WTC11 (cell line): ENCODE measurements around the gene PPM1K. TPM values are rescaled to one million over a fixed set of nuclear protein-coding genes. Genes with fewer than 3 reads are reported as not detected.

Experiments used
- ATAC-seq: fragments of 200-7000 bp; cut with Tn5 transposase; 2 replicates; pipeline ENCODE4 v1.10.0; 2021; ENCODE audit warnings: mild to moderate bottlenecking, moderate library complexity
- CTCF ChIA-PET: fragments of 300-600 bp; sonication (Branson Sonifier 250); formaldehyde crosslinking; loops from one replicate; lab custom pipeline; 2021; ENCODE audit warnings: antibody characterized with exemption; lab: Charles Lee
- POLR2A ChIA-PET: fragments of 350-600 bp; sonication (Branson Sonifier 250); formaldehyde crosslinking; loops from one replicate; lab custom pipeline; 2021; ENCODE audit warnings: antibody characterized with exemption; lab: Charles Lee
- DNase-seq: peaks from one replicate; pipeline ENCODE4 v3.0.0; 2021; ENCODE audit warnings: low spot score
- H3K27ac Mint-ChIP-seq: 2 replicates; pipeline ENCODE4 v1.8.0; 2021; ENCODE audit warnings: mixed read lengths
- H3K27me3 Mint-ChIP-seq: 2 replicates; pipeline ENCODE4 v1.8.0; 2021; ENCODE audit warnings: low read depth, mild to moderate bottlenecking, moderate library complexity, mixed read lengths
- H3K36me3 Mint-ChIP-seq: 2 replicates; pipeline ENCODE4 v1.8.0; 2021; ENCODE audit warnings: mixed read lengths
- H3K4me1 Mint-ChIP-seq: 2 replicates; pipeline ENCODE4 v1.8.0; 2022; ENCODE audit warnings: mixed read lengths
- H3K4me3 Mint-ChIP-seq: 2 replicates; pipeline ENCODE4 v1.8.0; 2021; ENCODE audit warnings: mild to moderate bottlenecking, moderate library complexity, mixed read lengths
- H3K9me3 Mint-ChIP-seq: 2 replicates; pipeline ENCODE4 v1.8.0; 2021; ENCODE audit warnings: mixed read lengths
- ARID4B ChIP-seq: sonication (generic); formaldehyde crosslinking; IDR thresholded peaks from 2 replicates; pipeline ENCODE4 v1.8.0; 2023; ENCODE audit warnings: missing genetic modification reagents, mild to moderate bottlenecking, borderline replicate concordance
- CDX4 ChIP-seq: fragments of 250-450 bp; sonication (Bioruptor Pico); IDR thresholded peaks from 2 replicates; pipeline ENCODE4 v1.9.0; 2021; ENCODE audit warnings: moderate library complexity, mild to moderate bottlenecking, inconsistent platforms, borderline replicate concordance
- CREM ChIP-seq: sonication (generic); formaldehyde crosslinking; IDR thresholded peaks from 2 replicates; pipeline ENCODE4 v1.8.1; 2022; ENCODE audit warnings: mild to moderate bottlenecking, missing genetic modification reagents, moderate library complexity
- CTCF ChIP-seq: fragments of 200-600 bp; IDR thresholded peaks from 2 replicates; pipeline ENCODE4 v1.8.0; 2022; ENCODE audit warnings: antibody characterized with exemption
- ELF4 ChIP-seq: sonication (generic); formaldehyde crosslinking; IDR thresholded peaks from 2 replicates; pipeline ENCODE4 v1.8.1; 2022; ENCODE audit warnings: low read depth, mild to moderate bottlenecking, moderate library complexity, missing genetic modification reagents
- ESRRA ChIP-seq: sonication (generic); formaldehyde crosslinking; IDR thresholded peaks from 2 replicates; pipeline ENCODE4 v1.8.1; 2022; ENCODE audit warnings: mild to moderate bottlenecking, missing genetic modification reagents, borderline replicate concordance
- JAZF1 ChIP-seq: fragments of 250-450 bp; sonication (Bioruptor Pico); IDR thresholded peaks from 2 replicates; pipeline ENCODE4 v1.9.0; 2021; ENCODE audit warnings: moderate library complexity, mild to moderate bottlenecking, inconsistent platforms
- JUN ChIP-seq: sonication (generic); formaldehyde crosslinking; IDR thresholded peaks from 2 replicates; pipeline ENCODE4 v1.8.0; 2023; ENCODE audit warnings: mild to moderate bottlenecking, missing genetic modification reagents
- KAT7 ChIP-seq: sonication (generic); formaldehyde crosslinking; IDR thresholded peaks from 2 replicates; pipeline ENCODE4 v1.8.1; 2023; ENCODE audit warnings: missing genetic modification reagents, mild to moderate bottlenecking, borderline replicate concordance
- NFATC4 ChIP-seq: fragments of 250-450 bp; sonication (Bioruptor Pico); IDR thresholded peaks from 2 replicates; pipeline ENCODE4 v1.9.0; 2021; ENCODE audit warnings: mild to moderate bottlenecking
- NFYB ChIP-seq: sonication (generic); formaldehyde crosslinking; conservative IDR thresholded peaks from 2 replicates; pipeline ENCODE4 v1.8.0; 2022; ENCODE audit warnings: low read depth, missing genetic modification reagents
- RORB ChIP-seq: fragments of 250-450 bp; sonication (Bioruptor Pico); IDR thresholded peaks from 2 replicates; pipeline ENCODE4 v1.9.0; 2021; ENCODE audit warnings: mild to moderate bottlenecking
- SMAD4 ChIP-seq: sonication (generic); formaldehyde crosslinking; IDR thresholded peaks from 2 replicates; pipeline ENCODE4 v1.8.0; 2022; ENCODE audit warnings: mild to moderate bottlenecking, missing genetic modification reagents
- TCF7 ChIP-seq: sonication (generic); formaldehyde crosslinking; IDR thresholded peaks from 2 replicates; pipeline ENCODE4 v1.8.0; 2022; ENCODE audit warnings: mild to moderate bottlenecking, low read depth, missing genetic modification reagents, moderate library complexity
- TP53 ChIP-seq: sonication (generic); formaldehyde crosslinking; IDR thresholded peaks from 2 replicates; pipeline ENCODE4 v1.8.1; 2023; ENCODE audit warnings: mild to moderate bottlenecking, missing genetic modification reagents
- ZNF121 ChIP-seq: sonication (generic); formaldehyde crosslinking; IDR thresholded peaks from 2 replicates; pipeline ENCODE4 v1.8.0; 2023; ENCODE audit warnings: missing genetic modification reagents
- ZNF138 ChIP-seq: sonication (generic); formaldehyde crosslinking; conservative IDR thresholded peaks from 2 replicates; pipeline ENCODE4 v1.8.1; 2022; ENCODE audit warnings: mild to moderate bottlenecking, moderate library complexity, missing genetic modification reagents
- ZNF281 ChIP-seq: sonication (generic); formaldehyde crosslinking; IDR thresholded peaks from 2 replicates; pipeline ENCODE4 v1.8.0; 2023; ENCODE audit warnings: mild to moderate bottlenecking, missing genetic modification reagents
- ZNF396 ChIP-seq: fragments of 250-450 bp; sonication (Bioruptor Pico); IDR thresholded peaks from 2 replicates; pipeline ENCODE4 v1.8.0; 2021; ENCODE audit warnings: mild to moderate bottlenecking, moderate library complexity, borderline replicate concordance
- ZNF423 ChIP-seq: fragments of 250-450 bp; sonication (Bioruptor Pico); IDR thresholded peaks from 2 replicates; pipeline ENCODE4 v2.1.2; 2022; ENCODE audit warnings: mild to moderate bottlenecking, moderate library complexity
- ZNF425 ChIP-seq: fragments of 250-450 bp; sonication (Bioruptor Pico); conservative IDR thresholded peaks from 2 replicates; pipeline ENCODE4 v1.9.0; 2021; ENCODE audit warnings: mild to moderate bottlenecking
- total RNA-seq: library from RNA; stranded (reverse); gene quantifications from 3 replicates; pipeline ENCODE4 v1.2.3, GENCODE V29; 2021

Gene PPM1K
- total RNA-seq, 1 experiment from 2014 or later, result 17.0 TPM

GRCh38 chr4:88308587-88308986 is 24.2 kb upstream of the PPM1K start (continued):
- TF ChIP-seq ZNF121 (CRISPR knock-in tag) (no peak), CDX4 (CRISPR knock-in tag) (no peak), ZNF425 (CRISPR knock-in tag) (no peak)

- Mint-ChIP-seq H3K36me3 (no peaks in the 10 kb centered on the region), H3K4me1 (no peaks in the 10 kb centered on the region), H3K9me3 (no peaks in the 10 kb centered on the region), H3K4me3 (no peak overlapping the region), H3K27ac (no peak overlapping the region), H3K27me3 (no peaks in the 10 kb centered on the region)
- TF ChIP-seq TCF7 (no peak), ZNF423 (CRISPR knock-in tag) (no peak), SMAD4 (CRISPR knock-in tag) (no peak), ESRRA (CRISPR knock-in tag) (no peak), NFYB (CRISPR knock-in tag) (no peak), CTCF (no peak), RORB (CRISPR knock-in tag) (no peak), JUN (CRISPR knock-in tag) (no peak), NFATC4 (CRISPR knock-in tag) (no peak), JAZF1 (CRISPR knock-in tag) (no peak), CDX4 (CRISPR knock-in tag) (no peak), CREM (CRISPR knock-in tag) (no peak), ZNF138 (CRISPR knock-in tag) (no peak), TP53 (no peak), KAT7 (CRISPR knock-in tag) (no peak), ARID4B (no peak), ELF4 (CRISPR knock-in tag) (no peak), ZNF396 (CRISPR knock-in tag) (no peak), ZNF281 (CRISPR knock-in tag) (no peak)
- ATAC-seq, result no peak
- no peak for DNase-seq
- CTCF ChIA-PET, result interaction anchor here (0.7 to 2.0 kb wide), 5 partner anchors 22 to 218 kb away, joined by 3 to 9 read pairs (median 3); partner anchors contain the start of gene HERC6
- POLR2A ChIA-PET, result interaction anchor here (1.2 kb wide), 1 partner anchor 14 kb away, joined by 8 read pairs; the partner anchor contains the start of gene PPM1K
Measured at GRCh38 chr4:88297725-88298454, 13.5 kb upstream of the PPM1K start.
